Psoas muscle (tissue), 8 donors: ENCODE results near the gene B4GALT1. TPM values are rescaled to one million over a fixed set of nuclear protein-coding genes. Genes with fewer than 3 reads are reported as not detected.
A peak's percentile ranks its signal among the peaks of the same experiment; 100 is the strongest.

Experiments used
- ATAC-seq, 4 donors: fragments of 200-7000 bp; cut with Tn5 transposase; one replicate each; pipeline ENCODE4 v1.9.1; 2020; ENCODE audit warnings: moderate library complexity in 3 of 4, mild to moderate bottlenecking in 2 of 4
- DNase-seq, 2 donors: peaks; one replicate each; pipeline ENCODE4 v3.0.0-alpha.2; 2020
- H3K27ac ChIP-seq: fragments of 200-600 bp; one replicate; pipeline ENCODE4 v1.8.0; 2022
- H3K27me3 ChIP-seq, 3 donors: fragments of 200-600 bp in 1 of 3; one replicate each; pipeline versions ENCODE4 v1.6.1 to v1.8.0; 2013 to 2022; ENCODE audit warnings: low read length in 2 of 3, mild to moderate bottlenecking in 2 of 3, moderate library complexity in 1 of 3; ENCODE audit not compliant: insufficient read depth in 3 of 3
- H3K36me3 ChIP-seq, 2 donors: fragments of 200-600 bp in 1 of 2; one replicate each; pipeline versions ENCODE4 v1.6.1 to v1.8.0; 2013 to 2022; ENCODE audit warnings: low read depth in 1 of 2, mild to moderate bottlenecking in 1 of 2, moderate library complexity in 1 of 2; ENCODE audit not compliant: insufficient read depth in 1 of 2
- H3K4me1 ChIP-seq: fragments of 200-600 bp; one replicate; pipeline ENCODE4 v1.8.0; 2022
- H3K4me3 ChIP-seq: fragments of 200-600 bp; one replicate; pipeline ENCODE4 v1.8.0; 2022; ENCODE audit warnings: mild to moderate bottlenecking
- H3K9me3 ChIP-seq: fragments of 200-600 bp; one replicate; pipeline ENCODE4 v1.8.0; 2022
- WGBS, 3 donors: extraction: QIAGEN DNeasy Blood & Tissue Kit; methylation state at CpG; one replicate each; pipeline versions ENCODE4 v1.1.6 to v1.1.7; 2013; 5-methylcytosine and 5-hydroxymethylcytosine counted together
- intact Hi-C, 2 donors: fragments of 100-400 bp; cut with DNase I; formaldehyde crosslinking; loops; one replicate each; pipeline versions ENCODE4 v1.11.0 to v1.14.2; 2022
- polyA plus RNA-seq, 3 donors: library from polyadenylated mRNA; stranded (reverse); fragments of 200-250 nt; gene quantifications; one replicate each; pipeline ENCODE4 v1.2.3, GENCODE V29; 2013
- total RNA-seq, 4 donors: library from RNA; stranded (reverse); fragmentation: NEBNext Ultra II Directional in 2 of 4; extraction: Animal tissue kit (Norgen Biotek cat#: 25700) in 2 of 4; gene quantifications; one replicate each; pipeline versions ENCODE4 v1.2.1 to v1.2.4, GENCODE V29; 2021 to 2023
- TF ChIP-seq, protein P1 (sequence below): fragments of 200-600 bp; IDR thresholded peaks from one replicate; pipeline ENCODE4 v1.8.0; 2022; ENCODE audit warnings: antibody characterized with exemption
- donor health status: healthy with polysubstance abuse.
- donor health status: DM: no; HTN: no; CAD: no; lungs with moderate emphysema.
- donor health status: Bipolar disorder and iron deficiency.
- donor health status: healthy.
- donor health status: DM: yes; HTN: yes; CAD: no.
- donor health status: DM: no; HTN: no; CAD: no.
- donor health status: DM: no; HTN: no; CAD: no.
- donor health status: DM: yes; HTN: yes; CAD: no.

Gene B4GALT1
- total and polyA plus RNA-seq, 7 donors, result 13.0 to 28.1 (median 22.3) TPM

DNA sequence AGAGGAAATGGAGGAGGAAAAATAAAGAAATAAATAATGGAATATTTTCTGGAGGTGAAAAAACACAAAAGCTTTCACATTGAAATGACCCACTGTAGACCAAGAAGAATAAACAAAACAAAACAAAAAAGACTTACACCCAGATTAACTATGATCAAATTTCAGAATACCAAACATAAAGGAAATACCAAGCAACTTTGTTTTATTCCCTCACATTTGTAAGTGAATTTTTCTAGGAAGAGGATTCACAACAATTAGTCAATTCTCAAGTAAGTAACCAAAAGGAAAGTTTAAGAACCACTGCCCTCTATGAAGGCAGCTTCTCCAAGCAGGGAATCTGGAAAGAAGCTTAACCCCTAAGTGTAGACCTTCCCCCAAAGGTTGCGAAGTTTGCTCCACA, 29.6 kb upstream of the B4GALT1 start:
- H3K9me3 ChIP-seq, result no peaks in the 10 kb centered on the region
- TF ChIP-seq, protein P1, sequence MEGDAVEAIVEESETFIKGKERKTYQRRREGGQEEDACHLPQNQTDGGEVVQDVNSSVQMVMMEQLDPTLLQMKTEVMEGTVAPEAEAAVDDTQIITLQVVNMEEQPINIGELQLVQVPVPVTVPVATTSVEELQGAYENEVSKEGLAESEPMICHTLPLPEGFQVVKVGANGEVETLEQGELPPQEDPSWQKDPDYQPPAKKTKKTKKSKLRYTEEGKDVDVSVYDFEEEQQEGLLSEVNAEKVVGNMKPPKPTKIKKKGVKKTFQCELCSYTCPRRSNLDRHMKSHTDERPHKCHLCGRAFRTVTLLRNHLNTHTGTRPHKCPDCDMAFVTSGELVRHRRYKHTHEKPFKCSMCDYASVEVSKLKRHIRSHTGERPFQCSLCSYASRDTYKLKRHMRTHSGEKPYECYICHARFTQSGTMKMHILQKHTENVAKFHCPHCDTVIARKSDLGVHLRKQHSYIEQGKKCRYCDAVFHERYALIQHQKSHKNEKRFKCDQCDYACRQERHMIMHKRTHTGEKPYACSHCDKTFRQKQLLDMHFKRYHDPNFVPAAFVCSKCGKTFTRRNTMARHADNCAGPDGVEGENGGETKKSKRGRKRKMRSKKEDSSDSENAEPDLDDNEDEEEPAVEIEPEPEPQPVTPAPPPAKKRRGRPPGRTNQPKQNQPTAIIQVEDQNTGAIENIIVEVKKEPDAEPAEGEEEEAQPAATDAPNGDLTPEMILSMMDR, result no peak
- no peaks in the 10 kb centered on the region for H3K27me3 ChIP-seq
- intact Hi-C loops, result no loop called here
- H3K27ac ChIP-seq, result peak overlapping the region; percentile 71
- no peak overlapping the region for H3K4me3 ChIP-seq
- H3K36me3 ChIP-seq, result no peaks in the 10 kb centered on the region
- H3K4me1 ChIP-seq, result peaks cover 16% of the 10 kb centered on the region
- no peak for DNase-seq
- WGBS, 3 donors, result 94 to 96% (median 94%) methylated on average over 1 of the region's 1 CpG
- no peak for ATAC-seq

DNA sequence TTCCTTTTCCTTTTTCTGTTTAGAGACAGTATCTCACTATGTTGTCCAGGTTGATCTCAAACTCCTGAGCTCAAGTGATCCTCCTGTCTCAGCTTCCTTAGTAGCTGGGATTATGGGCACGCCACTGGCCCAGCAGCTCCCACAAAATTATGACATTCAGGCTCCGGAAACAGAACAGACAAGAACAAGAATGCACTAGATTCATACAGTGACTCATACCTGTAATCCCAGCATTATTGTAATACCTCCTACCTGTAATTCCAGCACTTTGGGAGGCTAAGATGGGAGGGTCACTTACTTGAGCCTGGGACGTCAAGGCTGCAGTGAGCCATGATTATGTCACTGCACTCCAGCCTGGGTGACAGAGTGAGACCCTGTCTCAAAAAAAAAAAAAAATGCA, 26.7 kb upstream of the B4GALT1 start:
- Histone ChIP-seq H3K27ac (no peak overlapping the region), H3K9me3 (no peaks in the 10 kb centered on the region), H3K27me3 (no peaks in the 10 kb centered on the region), H3K4me1 (peaks cover 16% of the 10 kb centered on the region), H3K36me3 (no peaks in the 10 kb centered on the region), H3K4me3 (no peak overlapping the region)
- TF ChIP-seq, protein P1, result no peak
- 67 to 99% (median 86%) methylated on average over 3 of the region's 3 CpGs for WGBS, 3 donors
- intact Hi-C loops, result no loop called here
- no peak for DNase-seq
- ATAC-seq, result no peak

DNA sequence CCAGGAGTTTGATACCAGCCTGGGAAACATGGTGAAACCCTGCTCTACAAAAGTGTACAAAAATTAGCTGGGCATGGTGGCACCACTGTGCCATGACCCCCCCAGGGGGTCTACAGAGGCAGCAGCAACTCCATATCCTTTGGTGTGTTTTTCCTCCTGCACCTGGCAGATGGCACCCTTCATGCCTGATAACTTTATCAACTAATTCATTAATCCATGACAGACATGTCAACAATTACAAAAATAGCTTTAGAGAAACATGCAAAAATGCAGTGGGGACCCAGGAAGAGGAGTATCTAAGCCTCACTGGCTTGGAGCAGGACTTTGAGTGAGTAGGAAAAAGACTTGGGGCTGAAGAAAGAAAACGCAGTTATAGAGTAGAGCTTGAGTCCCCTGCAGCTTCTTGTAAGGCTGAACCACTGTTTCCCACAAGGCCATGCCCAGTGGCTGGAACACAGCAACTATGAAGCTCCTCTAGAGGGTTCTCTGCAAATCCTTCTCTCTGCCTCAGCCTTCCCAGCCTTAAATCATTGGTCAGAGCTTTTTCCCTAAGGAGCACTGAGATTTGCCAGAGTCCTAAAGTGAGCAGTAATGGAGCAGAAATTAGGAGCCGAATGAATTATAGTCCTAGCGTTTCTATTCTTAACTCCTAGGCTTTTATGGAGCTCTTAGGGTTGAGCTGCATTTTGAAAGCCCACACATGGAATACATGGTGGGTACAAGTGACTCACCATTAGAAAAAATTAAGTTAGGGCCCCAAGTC, 25.5 kb upstream of the B4GALT1 start:
- Histone ChIP-seq H3K27ac (no peak overlapping the region), H3K27me3 (no peaks in the 10 kb centered on the region), H3K36me3 (no peaks in the 10 kb centered on the region), H3K4me3 (no peak overlapping the region), H3K4me1 (peaks cover 10% of the 10 kb centered on the region), H3K9me3 (no peaks in the 10 kb centered on the region)
- DNase-seq, result no peak
- intact Hi-C loops, result no loop called here
- TF ChIP-seq, protein P1, result no peak
- 50 to 70% (median 66%) methylated on average over 3 of the region's 3 CpGs for WGBS, 3 donors
- no peak for ATAC-seq

DNA sequence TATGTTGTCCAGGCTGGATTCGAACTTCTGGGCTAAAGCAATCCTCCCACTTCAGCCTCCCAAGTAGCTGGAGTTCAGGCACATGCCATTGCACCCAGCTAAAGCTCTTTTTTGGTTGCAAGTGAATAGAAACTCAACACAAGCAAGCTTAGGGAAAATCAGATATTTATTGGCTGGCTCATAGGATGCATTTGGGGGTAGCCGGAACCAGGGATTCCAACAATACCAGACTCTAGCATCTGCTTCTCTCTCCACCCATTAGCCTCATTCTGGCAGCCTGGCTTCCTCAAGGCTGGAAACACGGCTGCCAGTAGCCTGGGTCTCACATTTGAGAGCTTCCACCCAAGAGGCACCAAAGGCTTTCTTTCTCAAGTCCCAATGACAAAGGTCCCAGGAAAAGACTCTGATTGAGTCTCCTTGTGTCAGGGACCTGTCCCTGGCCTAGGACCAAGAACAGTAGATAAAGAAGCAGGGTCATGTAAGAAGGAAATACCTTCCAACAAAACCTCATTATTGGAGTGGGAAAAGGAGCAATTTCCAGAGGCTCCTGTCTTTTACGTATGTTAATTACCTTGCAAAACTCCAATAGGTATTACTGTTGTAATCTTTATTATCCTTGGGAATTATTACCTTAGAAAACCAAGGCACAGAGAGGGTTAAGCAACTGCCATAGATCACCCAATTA, 23.0 kb upstream of the B4GALT1 start:
- no peaks in the 10 kb centered on the region for H3K36me3 ChIP-seq
- 75 to 90% (median 88%) methylated on average over 4 of the region's 4 CpGs for WGBS, 3 donors
- intact Hi-C loops, result no loop called here
- TF ChIP-seq, protein P1, result no peak
- no peak overlapping the region for H3K27ac ChIP-seq
- no peaks in the 10 kb centered on the region for H3K9me3 ChIP-seq
- no peak overlapping the region for H3K4me3 ChIP-seq
- DNase-seq, result no peak
- no peak for ATAC-seq
- no peaks in the 10 kb centered on the region for H3K27me3 ChIP-seq
- H3K4me1 ChIP-seq, result peaks cover 24% of the 10 kb centered on the region
